Neutrophil (primary cell): Measurements from ENCODE around the gene LCN2.

Experiments used
- H3K27ac ChIP-seq: fragments of 200-600 bp; sonication (generic); 2 replicates; pipeline ENCODE4 v1.5.1; 2016; ENCODE audit warnings: mild to moderate bottlenecking, moderate library complexity
- H3K27me3 ChIP-seq: fragments of 200-600 bp; sonication (generic); 2 replicates; pipeline ENCODE4 v1.6.0; 2016; ENCODE audit warnings: mild to moderate bottlenecking
- H3K36me3 ChIP-seq: fragments of 200-600 bp; sonication (generic); 2 replicates; pipeline ENCODE4 v1.5.1; 2017
- H3K4me1 ChIP-seq, 2 experiments: fragments of 200-600 bp in 1 of 2; sonication (generic) in 1 of 2; 1 replicate in 1 of 2; 2 replicates in 1 of 2; pipeline versions ENCODE4 v1.5.1 to v1.6.1; 2013 to 2016; ENCODE audit warnings: low read depth in 1 of 2, low read length in 1 of 2, mild to moderate bottlenecking in 1 of 2, moderate library complexity in 1 of 2; ENCODE audit not compliant: control insufficient read depth in 1 of 2, insufficient read depth in 1 of 2
- H3K4me3 ChIP-seq, 2 experiments: fragments of 200-600 bp in 1 of 2; sonication (generic) in 1 of 2; 1 replicate in 1 of 2; 2 replicates in 1 of 2; pipeline ENCODE4 v1.5.1; 2013 to 2016; ENCODE audit warnings: low read depth in 1 of 2, low read length in 1 of 2, mild to moderate bottlenecking in 1 of 2, moderate library complexity in 1 of 2
- H3K9me3 ChIP-seq: fragments of 200-600 bp; sonication (generic); 2 replicates; pipeline ENCODE4 v1.5.1; 2016
- CTCF ChIP-seq: fragments of 200-600 bp; sonication (generic); IDR thresholded peaks from 2 replicates; pipeline ENCODE4 v1.5.1; 2016; ENCODE audit warnings: antibody characterized with exemption

LCN2 gene

GRCh38 chr9:128148509-128149000, 698 bp upstream of the LCN2 start:
- Histone ChIP-seq H3K27me3 (no peaks in the 10 kb centered on the region), H3K4me1 (peaks cover 97 to 100% of the 10 kb centered on the region in 2 experiments), H3K4me3 (peak overlapping the region; percentile 11 to 46), H3K36me3 (no peaks in the 10 kb centered on the region), H3K27ac (peak overlapping the region; percentile 82), H3K9me3 (no peaks in the 10 kb centered on the region)
- TF ChIP-seq CTCF: no peak

- no peaks in the 10 kb centered on the region for H3K9me3 ChIP-seq
- no peaks in the 10 kb centered on the region for H3K27me3 ChIP-seq
- H3K4me3 ChIP-seq: peak overlapping the region; percentile 11 to 46
- peaks cover 82 to 87% of the 10 kb centered on the region in 2 experiments for H3K4me1 ChIP-seq
- peak overlapping the region; percentile 82 for H3K27ac ChIP-seq
- TF ChIP-seq CTCF: no peak
- no peaks in the 10 kb centered on the region for H3K36me3 ChIP-seq
These were observed 819 bp downstream of the LCN2 start for GRCh38 chr9:128149951-128150593.

- peak overlapping the region; percentile 82 for H3K27ac ChIP-seq
- peak overlapping the region; percentile 11 to 46 for H3K4me3 ChIP-seq
- peak; percentile 15 for TF ChIP-seq CTCF
- H3K4me1 ChIP-seq: peaks cover 75 to 80% of the 10 kb centered on the region in 2 experiments
- no peaks in the 10 kb centered on the region for H3K27me3 ChIP-seq
- H3K36me3 ChIP-seq: no peaks in the 10 kb centered on the region
- H3K9me3 ChIP-seq: no peaks in the 10 kb centered on the region
These were observed 1.5 kb downstream of the LCN2 start for GRCh38 chr9:128150594-128151308.

GRCh38 chr9:128151309-128152132, 2.3 kb downstream of the LCN2 start:
- Histone ChIP-seq H3K9me3 (no peaks in the 10 kb centered on the region), H3K27me3 (no peaks in the 10 kb centered on the region), H3K36me3 (no peaks in the 10 kb centered on the region), H3K4me3 (peak overlapping the region in 1 of 2 experiments; percentile 11), H3K27ac (peak overlapping the region; percentile 82), H3K4me1 (peaks cover 67 to 72% of the 10 kb centered on the region in 2 experiments)
- TF ChIP-seq CTCF: no peak
